HG03097 (cell line): Measurements from ENCODE around the gene TSC2.
"Not testable (repeated sequence)": the region's sequence is repeated elsewhere in the genome, so short reads cannot be mapped to it uniquely, and the experiment has no call there.

Experiments
- ATAC-seq: cut with Tn5 transposase; IDR thresholded peaks from one replicate; pipeline ENCODE4 v1.9.1; 2021; ENCODE audit not compliant: unreplicated experiment, low FRiP score

The TSC2 gene

GRCh38 chr16:2095918-2096582, 48.3 kb downstream of the TSC2 start:
- ATAC-seq = no peak

- no peak for ATAC-seq
These were observed 49.2 kb downstream of the TSC2 start for GRCh38 chr16:2096853-2097595.

- ATAC-seq = not testable (repeated sequence)
These were observed 49.9 kb downstream of the TSC2 start for GRCh38 chr16:2097689-2098088.

- not testable (repeated sequence) for ATAC-seq
These were observed 53.8 kb downstream of the TSC2 start for GRCh38 chr16:2101581-2101980.

GRCh38 chr16:2102471-2102870, 54.7 kb downstream of the TSC2 start:
- no peak for ATAC-seq

GRCh38 chr16:2104464-2104863, 56.7 kb downstream of the TSC2 start:
- ATAC-seq = not testable (repeated sequence)

GRCh38 chr16:2105291-2105690, 57.5 kb downstream of the TSC2 start:
- ATAC-seq = not testable (repeated sequence)

- not testable (repeated sequence) for ATAC-seq
These were observed 58.0 kb downstream of the TSC2 start for GRCh38 chr16:2105769-2106168.

GRCh38 chr16:2106211-2106610, 58.4 kb downstream of the TSC2 start:
- not testable (repeated sequence) for ATAC-seq

- not testable (repeated sequence) for ATAC-seq
These were observed 59.5 kb downstream of the TSC2 start for GRCh38 chr16:2107121-2107790.

- ATAC-seq = not testable (repeated sequence)
These were observed 60.0 kb downstream of the TSC2 start for GRCh38 chr16:2107791-2108125.

GRCh38 chr16:2108446-2109270, 60.9 kb downstream of the TSC2 start:
- ATAC-seq = not testable (repeated sequence)

- ATAC-seq = not testable (repeated sequence)
These were observed 61.4 kb downstream of the TSC2 start for GRCh38 chr16:2109271-2109580.

GRCh38 chr16:2109872-2110271, 62.1 kb downstream of the TSC2 start:
- not testable (repeated sequence) for ATAC-seq

GRCh38 chr16:2110332-2111008, 62.7 kb downstream of the TSC2 start:
- not testable (repeated sequence) for ATAC-seq

- ATAC-seq = not testable (repeated sequence)
These were observed 63.2 kb downstream of the TSC2 start for GRCh38 chr16:2111009-2111353.

- not testable (repeated sequence) for ATAC-seq
These were observed 63.9 kb downstream of the TSC2 start for GRCh38 chr16:2111412-2112335.

GRCh38 chr16:2112539-2113106, 64.8 kb downstream of the TSC2 start:
- not testable (repeated sequence) for ATAC-seq

- not testable (repeated sequence) for ATAC-seq
These were observed 66.4 kb downstream of the TSC2 start for GRCh38 chr16:2114225-2114624.
